NCI-H1436 (cell line): ENCODE results near the gene THRA.
"Not testable (repeated sequence)": the region's sequence is repeated elsewhere in the genome, so short reads cannot be mapped to it uniquely, and the experiment has no call there.

Experiments
- DNase-seq: peaks from one replicate; lab custom pipeline; 2025; lab: John Stamatoyannopoulos, UW

The THRA gene

DNA sequence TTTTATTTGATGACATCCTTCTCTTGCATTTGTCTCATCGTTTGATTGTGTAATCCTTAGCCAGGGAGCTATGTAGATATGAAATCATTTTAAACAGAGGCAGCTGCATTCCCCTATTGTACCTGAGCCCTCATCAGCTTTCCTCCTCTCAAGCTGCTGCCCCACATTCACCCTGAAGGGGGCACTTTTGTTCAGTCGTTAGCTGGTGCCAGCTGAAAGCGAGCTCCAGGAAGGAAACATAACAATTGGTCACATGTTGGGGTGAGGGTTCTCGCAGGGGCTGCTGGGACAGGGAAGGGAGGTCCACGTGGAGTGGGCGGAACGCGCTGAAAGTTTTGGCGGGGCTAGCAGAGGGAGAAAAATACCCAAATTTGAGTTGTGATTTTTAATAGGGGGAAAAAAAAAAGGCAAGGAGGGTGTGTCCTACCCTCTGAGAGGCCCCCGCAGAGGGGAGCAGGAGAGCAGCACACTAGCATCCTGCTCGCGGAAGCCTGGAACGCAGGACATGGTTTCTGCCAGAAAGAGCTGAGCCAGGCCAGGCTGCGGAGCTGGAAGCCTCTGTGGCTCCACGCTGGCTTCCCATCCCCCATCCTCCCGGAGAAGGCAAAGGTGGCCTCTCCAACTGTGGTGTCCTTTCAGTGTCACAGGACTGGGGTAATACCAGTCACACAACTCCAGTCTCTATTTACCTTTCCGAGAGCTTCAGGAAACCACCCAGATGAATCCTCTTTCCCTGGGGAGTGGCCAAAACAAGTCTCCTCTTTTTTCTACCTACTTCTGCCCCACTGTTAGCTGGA is 50.5 kb downstream of the THRA start:
- peak; percentile 98 for DNase-seq

- DNase-seq = no peak
Measured at GRCh38 chr17:40113907-40114245, 51.1 kb downstream of the THRA start.

DNA sequence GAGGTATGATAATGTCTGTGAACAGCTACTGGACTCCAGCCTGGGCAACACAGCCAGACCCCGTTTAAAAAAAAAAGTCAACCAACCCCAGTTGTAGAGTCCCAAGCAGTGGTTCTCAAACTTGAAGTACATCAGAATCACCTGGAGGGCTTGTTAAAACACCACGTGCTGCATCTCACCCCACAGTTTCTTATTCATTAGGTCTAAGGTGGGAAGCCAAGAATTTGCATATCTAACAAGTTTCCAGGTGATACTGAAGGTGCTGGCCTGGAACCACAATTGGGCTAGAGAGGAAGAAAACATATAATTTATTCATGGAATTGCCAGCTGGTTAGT is 52.3 kb downstream of the THRA start:
- no peak for DNase-seq

DNA sequence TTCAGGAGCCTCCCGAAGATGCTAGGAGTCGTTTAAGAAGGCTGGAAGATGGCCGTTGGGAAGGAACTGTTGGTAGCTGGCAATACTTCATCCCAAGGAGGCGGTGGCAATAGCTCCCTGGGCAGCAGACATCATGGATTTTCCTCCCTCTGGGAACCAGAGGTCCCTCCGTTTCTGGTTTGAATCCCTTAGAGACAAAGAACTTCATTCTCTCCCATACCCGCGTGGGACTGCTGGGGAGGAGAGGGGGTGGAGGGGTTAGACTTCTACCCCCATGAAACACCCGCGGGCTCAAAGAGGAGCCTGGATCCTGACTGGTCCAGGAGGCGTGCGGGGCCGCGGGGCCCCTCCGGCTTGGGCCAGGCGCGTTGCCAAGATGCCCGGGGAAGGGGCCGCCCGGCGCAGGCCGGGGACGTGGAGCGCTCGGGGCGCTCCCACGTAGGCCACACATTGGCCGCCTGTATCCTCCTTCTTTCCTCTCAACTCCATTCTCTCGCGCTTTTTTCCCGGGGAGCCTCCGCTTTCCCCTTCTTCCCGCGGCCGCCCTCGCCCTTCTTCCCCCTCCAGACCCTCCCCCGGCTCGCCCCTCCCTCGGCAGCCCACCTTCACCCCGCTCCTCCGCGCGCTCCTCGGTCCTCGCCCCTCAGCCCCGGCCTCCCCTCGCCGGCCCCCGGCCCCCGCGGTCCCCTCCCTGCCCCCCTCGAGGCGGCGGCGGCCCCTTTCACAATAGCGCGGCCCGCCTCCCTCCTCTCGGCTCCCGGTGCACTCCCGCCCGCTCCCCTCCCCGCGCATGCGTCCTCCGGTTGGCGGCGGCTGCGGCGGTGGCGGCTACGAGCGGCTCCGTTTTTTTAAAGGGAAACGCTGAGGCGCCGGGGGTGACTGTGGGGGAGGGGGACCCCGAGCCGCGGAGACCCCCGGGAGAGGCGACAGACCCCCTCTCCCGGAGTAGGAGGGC is 58.7 kb downstream of the THRA start, which contains the start of gene MSL1:
MSL1 (plus strand) TSS at position 791 of the 955 bp plus-strand sequence. CDS start 642 bp downstream, outside the sequence.
- DNase-seq = peak; percentile 73

GRCh38 chr17:40122136-40122998 is 59.6 kb downstream of the THRA start:
- peak; percentile 52 for DNase-seq

DNA sequence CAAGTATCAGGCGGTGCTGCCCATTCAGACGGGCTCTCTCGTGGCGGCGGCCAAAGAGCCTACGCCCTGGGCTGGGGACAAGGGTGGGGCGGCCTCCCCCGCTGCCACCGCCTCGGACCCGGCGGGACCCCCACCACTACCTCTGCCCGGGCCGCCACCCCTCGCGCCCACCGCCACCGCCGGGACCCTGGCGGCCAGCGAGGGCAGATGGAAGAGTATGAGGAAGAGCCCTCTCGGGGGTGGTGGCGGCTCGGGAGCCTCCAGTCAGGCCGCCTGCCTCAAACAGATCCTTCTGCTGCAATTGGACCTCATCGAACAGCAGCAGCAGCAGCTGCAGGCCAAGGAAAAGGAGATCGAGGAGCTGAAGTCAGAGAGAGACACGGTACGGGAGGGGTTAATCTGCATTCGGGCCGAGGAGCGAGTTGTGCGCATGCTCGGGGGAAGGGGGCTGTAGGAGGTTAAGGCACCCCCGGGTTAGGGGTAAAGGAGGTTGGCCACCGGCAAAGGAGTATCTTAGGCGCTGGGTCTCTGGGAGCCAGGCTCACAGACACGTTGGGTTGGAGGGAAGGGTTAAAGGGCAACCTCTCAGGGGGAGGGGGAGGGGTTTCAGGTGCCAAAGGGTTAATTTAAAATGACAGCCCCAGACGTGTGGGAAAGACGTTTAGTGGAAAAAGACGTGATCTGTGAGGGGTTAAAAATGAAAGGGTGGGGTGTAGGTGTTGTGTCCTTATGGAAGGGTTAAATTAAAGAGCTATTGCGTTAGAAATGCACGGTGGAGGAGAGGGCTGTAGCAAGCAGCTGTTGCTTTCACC is 60.4 kb downstream of the THRA start:
- peak; percentile 51 for DNase-seq

DNA sequence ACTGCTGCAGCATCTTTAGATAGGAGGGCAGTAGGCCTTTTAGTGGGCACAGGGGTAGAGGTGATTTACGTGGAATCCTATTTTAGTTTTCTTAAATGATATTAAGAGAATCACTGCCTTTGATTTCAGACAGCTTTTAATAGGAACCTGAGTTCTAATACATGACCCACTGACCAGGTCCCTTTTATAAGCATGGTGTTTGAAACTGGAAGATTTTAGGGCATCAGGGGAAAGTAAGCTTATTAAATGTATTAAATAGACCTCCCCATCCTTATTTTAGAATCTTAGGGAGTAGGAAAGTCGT is 61.0 kb downstream of the THRA start:
- DNase-seq = no peak

DNA sequence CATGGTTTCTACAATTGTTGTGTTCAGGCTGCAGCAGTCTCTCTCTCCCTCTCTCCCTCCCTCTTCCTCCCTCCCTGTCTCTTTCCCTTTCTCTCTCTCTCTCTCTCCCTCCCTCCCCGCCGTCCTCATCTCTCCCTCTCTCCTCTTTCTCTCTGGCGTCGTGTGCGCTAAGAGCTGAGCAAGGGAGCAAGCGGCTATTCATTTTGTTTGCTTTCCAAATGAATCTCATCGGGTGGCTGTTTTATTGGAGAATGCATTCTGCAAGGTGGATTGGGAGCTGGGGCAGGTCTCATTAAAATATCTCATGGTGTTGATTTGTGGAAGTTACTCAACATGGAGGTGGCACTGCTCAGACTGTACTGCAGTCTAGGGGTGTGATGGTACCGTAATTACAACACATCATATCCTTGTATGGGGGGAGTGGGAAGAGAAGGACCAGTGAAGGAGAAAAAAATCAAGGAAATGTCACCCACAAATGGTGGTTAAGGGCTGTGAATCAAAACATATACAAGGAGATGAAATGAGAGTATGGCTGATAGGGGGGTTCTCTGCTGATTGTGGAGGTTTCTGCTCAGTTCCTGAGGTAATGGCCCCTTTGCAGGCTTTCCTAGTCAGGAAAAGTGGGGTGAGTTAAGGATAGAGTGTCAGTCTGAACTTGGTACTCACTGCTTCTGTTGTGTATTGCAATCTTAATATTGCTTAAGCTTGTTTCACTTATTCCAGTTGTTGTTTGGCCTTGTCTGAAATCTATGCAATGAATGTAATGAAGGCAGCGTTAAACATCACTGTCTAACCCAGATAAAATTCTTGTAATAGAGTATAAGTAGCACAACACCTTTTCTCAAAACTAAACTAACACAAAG is 61.7 kb downstream of the THRA start:
- DNase-seq = no peak

GRCh38 chr17:40129498-40129897 is 66.7 kb downstream of the THRA start:
- DNase-seq = no peak

- DNase-seq = no peak
Measured at GRCh38 chr17:40130352-40131042, 67.7 kb downstream of the THRA start.

GRCh38 chr17:40134184-40134583 is 71.4 kb downstream of the THRA start:
- no peak for DNase-seq

DNA sequence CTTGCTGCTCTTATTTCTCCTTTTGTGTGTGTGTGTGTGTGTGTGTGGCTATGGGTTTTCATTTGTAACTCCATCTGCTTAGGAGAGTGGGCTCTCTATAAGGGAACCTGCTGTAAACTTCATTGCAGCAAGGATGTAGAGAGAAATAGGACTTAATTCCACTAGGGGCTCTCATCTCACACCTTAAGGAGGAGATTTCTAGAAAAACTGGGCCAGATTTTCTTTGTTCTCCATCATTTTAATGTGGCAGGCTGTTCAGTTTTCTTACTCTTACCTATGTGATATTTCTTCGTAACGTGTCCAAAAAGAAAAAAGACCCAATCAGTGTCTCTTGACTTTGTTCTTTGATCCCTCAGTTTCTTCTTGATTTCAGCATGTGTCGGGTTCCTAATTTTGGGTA is 73.1 kb downstream of the THRA start:
- no peak for DNase-seq

GRCh38 chr17:40139566-40140058 is 76.8 kb downstream of the THRA start:
- DNase-seq = no peak

DNA sequence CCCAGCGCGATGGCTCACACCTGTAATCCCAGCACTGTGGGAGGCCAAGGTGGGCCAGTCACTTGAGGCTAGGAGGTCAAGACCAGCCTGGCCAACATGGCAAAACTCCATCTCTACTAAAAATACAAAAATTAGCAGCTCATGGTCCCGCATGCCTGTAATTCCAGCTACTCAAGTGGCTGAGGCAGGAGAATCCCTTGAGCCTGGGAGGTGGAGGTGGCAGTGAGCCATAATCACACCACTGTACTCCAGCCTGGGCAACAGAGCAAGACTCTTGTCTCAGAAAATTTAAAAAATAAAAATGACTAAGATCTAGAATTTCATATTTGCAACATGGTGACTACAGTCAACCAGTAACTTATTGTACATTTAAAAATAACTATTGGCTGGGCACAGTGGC is 80.4 kb downstream of the THRA start:
- DNase-seq = not testable (repeated sequence)
